Endothelial cell of umbilical vein (primary cell): ENCODE data around the gene NBEA.

Source experiments
- EZH2 ChIP-seq: IDR thresholded peaks from 2 replicates; pipeline ENCODE4 v1.6.1; 2012; ENCODE audit warnings: borderline replicate concordance, low read depth, mild to moderate bottlenecking, moderate library complexity, low read length, inconsistent platforms; ENCODE audit not compliant: severe bottlenecking
- JUN ChIP-seq: IDR thresholded peaks from 2 replicates; pipeline ENCODE4 v1.6.1; 2011; ENCODE audit warnings: borderline replicate concordance, low read depth; ENCODE audit not compliant: insufficient read length, insufficient read depth
- POLR2A ChIP-seq: IDR thresholded peaks from 2 replicates; pipeline ENCODE4 v1.6.1; 2012; ENCODE audit warnings: low read depth, mild to moderate bottlenecking, control low read depth, low read length
- POLR2AphosphoS5 ChIP-seq: IDR thresholded peaks from 2 replicates; pipeline ENCODE4 v1.6.1; 2012; ENCODE audit warnings: low read depth, mild to moderate bottlenecking, control low read depth, low read length, moderate library complexity; ENCODE audit not compliant: insufficient read depth
- TF ChIP-seq, protein P1 (sequence below), 2 donors: IDR thresholded peaks; 1 replicate in 1 of 2; 2 replicates in 1 of 2; pipeline ENCODE4 v1.5.1; 2011; ENCODE audit warnings: low read length in 2 of 2, mild to moderate bottlenecking in 2 of 2, moderate library complexity in 2 of 2, control low read depth in 1 of 2, inconsistent platforms in 1 of 2, low read depth in 1 of 2; ENCODE audit not compliant: insufficient read depth in 1 of 2; ENCODE audit errors: extremely low read depth in 1 of 2
- TF ChIP-seq, protein P2 (sequence below): IDR thresholded peaks from 2 replicates; pipeline ENCODE4 v1.6.1; 2011; ENCODE audit not compliant: insufficient read depth, insufficient read length

DNA sequence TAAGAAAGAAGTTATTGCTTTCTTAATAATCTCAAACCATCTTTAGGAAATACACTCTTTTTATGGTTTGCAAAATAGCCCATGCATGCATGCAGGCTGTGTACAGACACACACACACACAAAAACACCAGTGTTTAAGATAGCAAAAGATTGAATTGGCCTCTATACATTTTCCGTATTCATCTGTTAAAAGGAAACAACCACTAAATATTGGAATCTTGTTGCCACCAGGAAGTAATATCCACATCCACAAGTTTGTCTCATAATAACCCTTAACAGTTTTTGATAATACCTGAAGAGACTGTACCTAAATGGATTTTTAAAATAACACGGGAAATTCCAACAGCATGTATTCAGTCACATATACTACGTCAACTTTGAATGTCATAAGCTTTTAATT lies 541.7 kb downstream of the NBEA start:
- TF ChIP-seq, protein P1, sequence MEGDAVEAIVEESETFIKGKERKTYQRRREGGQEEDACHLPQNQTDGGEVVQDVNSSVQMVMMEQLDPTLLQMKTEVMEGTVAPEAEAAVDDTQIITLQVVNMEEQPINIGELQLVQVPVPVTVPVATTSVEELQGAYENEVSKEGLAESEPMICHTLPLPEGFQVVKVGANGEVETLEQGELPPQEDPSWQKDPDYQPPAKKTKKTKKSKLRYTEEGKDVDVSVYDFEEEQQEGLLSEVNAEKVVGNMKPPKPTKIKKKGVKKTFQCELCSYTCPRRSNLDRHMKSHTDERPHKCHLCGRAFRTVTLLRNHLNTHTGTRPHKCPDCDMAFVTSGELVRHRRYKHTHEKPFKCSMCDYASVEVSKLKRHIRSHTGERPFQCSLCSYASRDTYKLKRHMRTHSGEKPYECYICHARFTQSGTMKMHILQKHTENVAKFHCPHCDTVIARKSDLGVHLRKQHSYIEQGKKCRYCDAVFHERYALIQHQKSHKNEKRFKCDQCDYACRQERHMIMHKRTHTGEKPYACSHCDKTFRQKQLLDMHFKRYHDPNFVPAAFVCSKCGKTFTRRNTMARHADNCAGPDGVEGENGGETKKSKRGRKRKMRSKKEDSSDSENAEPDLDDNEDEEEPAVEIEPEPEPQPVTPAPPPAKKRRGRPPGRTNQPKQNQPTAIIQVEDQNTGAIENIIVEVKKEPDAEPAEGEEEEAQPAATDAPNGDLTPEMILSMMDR (IDR thresholded peaks at IDR 0.05; ENCODE audit: extremely low read depth in 1 of 2, insufficient read depth in 1 of 2, low read depth in 1 of 2, low read length in 2 of 2): no peak
- TF ChIP-seq POLR2A (no peak), POLR2AphosphoS5 (no peak), EZH2 (no peak), JUN (no peak)
- TF ChIP-seq, protein P2, sequence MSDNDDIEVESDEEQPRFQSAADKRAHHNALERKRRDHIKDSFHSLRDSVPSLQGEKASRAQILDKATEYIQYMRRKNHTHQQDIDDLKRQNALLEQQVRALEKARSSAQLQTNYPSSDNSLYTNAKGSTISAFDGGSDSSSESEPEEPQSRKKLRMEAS: no peak
